ENCODE measurements around the gene SPECC1L.
"Not testable (repeated sequence)": the region's sequence is repeated elsewhere in the genome, so short reads cannot be mapped to it uniquely, and the experiment has no call there.

- TF ChIP-seq CTCF, EP300 (IDR thresholded peaks at IDR 0.05): not testable (repeated sequence)
Observed at GRCh38 chr22:24248611-24249010, 22.0 kb upstream of the SPECC1L start.
